ENCODE measurements around the gene EIF4A3. TPM values are rescaled to one million over a fixed set of nuclear protein-coding genes. Genes with fewer than 3 reads are reported as not detected.

EIF4A3 gene
- polyA plus RNA-seq, 1 donor (not counting 4 experiments of a cell fraction or from before 2014, with no cell fraction given), result 143 TPM

- FAIRE-seq, result no peak
- dilution Hi-C loops (cut with MboI; ENCODE audit: extremely low pct_ligation_motif_present, low sequenced_read_pairs), result no loop called here
- H3K36me3 ChIP-seq (ENCODE audit: control insufficient read depth in 2 of 2, extremely low read depth in 1 of 2, insufficient read depth in 2 of 2, low read length in 2 of 2), result peaks cover 34 to 52% of the 10 kb centered on the region in 2 experiments
Measured at GRCh38 chr17:80137131-80137530, 9.8 kb downstream of the EIF4A3 start.

GRCh38 chr17:80133626-80133970 lies 13.3 kb downstream of the EIF4A3 start:
- peaks cover 19 to 30% of the 10 kb centered on the region in 2 experiments for H3K36me3 ChIP-seq (ENCODE audit: control insufficient read depth in 2 of 2, extremely low read depth in 1 of 2, insufficient read depth in 2 of 2, low read length in 2 of 2)
- H3K79me2 ChIP-seq (ENCODE audit: control insufficient read depth, insufficient read depth, low read length), result no peaks in the 10 kb centered on the region
- H3K4me2 ChIP-seq (ENCODE audit: control insufficient read depth, extremely low read depth, insufficient read depth, low read depth, low read length), result no peak overlapping the region
- no peak for TF ChIP-seq EZH2 (IDR thresholded peaks at IDR 0.05; ENCODE audit: low read length)
- no peaks in the 10 kb centered on the region for H3K9me3 ChIP-seq (ENCODE audit: control insufficient read depth, low read depth, low read length)
- H3K9ac ChIP-seq (ENCODE audit: control insufficient read depth, extremely low read depth, insufficient read depth, low read length), result no peak overlapping the region
- H3K27ac ChIP-seq (ENCODE audit: control insufficient read depth, insufficient read depth, low read length), result no peak overlapping the region
- H3K27me3 ChIP-seq (ENCODE audit: control insufficient read depth, extremely low read depth, insufficient read depth, low read length), result no peaks in the 10 kb centered on the region
- H3K4me1 ChIP-seq (ENCODE audit: control insufficient read depth, extremely low read depth, insufficient read depth, low read length), result peaks cover 3% of the 10 kb centered on the region
- no peak for DNase-seq (ENCODE audit: low read depth, low spot score)
- dilution Hi-C loops (cut with MboI; ENCODE audit: extremely low pct_ligation_motif_present, low sequenced_read_pairs), result no loop called here
- H3K9me1 ChIP-seq (ENCODE audit: control insufficient read depth, extremely low read depth, insufficient read depth, low read length), result no peaks in the 10 kb centered on the region
- H4K20me1 ChIP-seq (ENCODE audit: control insufficient read depth, extremely low read depth, insufficient read depth, low read length), result no peaks in the 10 kb centered on the region
- FAIRE-seq, result no peak
- H2AFZ ChIP-seq (ENCODE audit: control insufficient read depth, low read length), result no peak overlapping the region
- no peak overlapping the region for H3K4me3 ChIP-seq (ENCODE audit: control insufficient read depth in 2 of 3, extremely low read depth in 1 of 3, insufficient read depth in 2 of 3, low read depth in 1 of 3, low read length in 3 of 3)

More at GRCh38 chr17:80137131-80137530, 9.8 kb downstream of the EIF4A3 start:
- H3K27me3 ChIP-seq (ENCODE audit: control insufficient read depth, extremely low read depth, insufficient read depth, low read length), result no peaks in the 10 kb centered on the region
- H3K79me2 ChIP-seq (ENCODE audit: control insufficient read depth, insufficient read depth, low read length), result peaks cover 3% of the 10 kb centered on the region
- H3K27ac ChIP-seq (ENCODE audit: control insufficient read depth, insufficient read depth, low read length), result no peak overlapping the region
- H3K4me3 ChIP-seq (ENCODE audit: control insufficient read depth in 2 of 3, extremely low read depth in 1 of 3, insufficient read depth in 2 of 3, low read depth in 1 of 3, low read length in 3 of 3), result no peak overlapping the region
- TF ChIP-seq CTCF (optimal IDR thresholded peaks at IDR 0.05 in 1 of 3, IDR thresholded peaks at IDR 0.05 in 1 of 3, conservative IDR thresholded peaks at IDR 0.05 in 1 of 3; ENCODE audit: extremely low read depth in 1 of 3, insufficient read depth in 2 of 3, low read length in 3 of 3), result no peak
- TF ChIP-seq EZH2 (IDR thresholded peaks at IDR 0.05; ENCODE audit: low read length), result no peak
- no peak overlapping the region for H3K4me2 ChIP-seq (ENCODE audit: control insufficient read depth, extremely low read depth, insufficient read depth, low read depth, low read length)
- no peaks in the 10 kb centered on the region for H3K4me1 ChIP-seq (ENCODE audit: control insufficient read depth, extremely low read depth, insufficient read depth, low read length)
- DNase-seq (ENCODE audit: low read depth, low spot score), result no peak
- H3K9ac ChIP-seq (ENCODE audit: control insufficient read depth, extremely low read depth, insufficient read depth, low read length), result no peak overlapping the region
- no peaks in the 10 kb centered on the region for H4K20me1 ChIP-seq (ENCODE audit: control insufficient read depth, extremely low read depth, insufficient read depth, low read length)
- no peaks in the 10 kb centered on the region for H3K9me3 ChIP-seq (ENCODE audit: control insufficient read depth, low read depth, low read length)
- no peak overlapping the region for H2AFZ ChIP-seq (ENCODE audit: control insufficient read depth, low read length)
- no peaks in the 10 kb centered on the region for H3K9me1 ChIP-seq (ENCODE audit: control insufficient read depth, extremely low read depth, insufficient read depth, low read length)

All from keratinocyte (primary cell).